SK-N-SH treated with all-trans-retinoic acid at 6 μM for 48 hours (cell line): Measurements from ENCODE around the gene MSI1.

ENCODE experiments used
- ARNTL ChIP-seq: fragments of 450-650 bp; formaldehyde crosslinking; IDR thresholded peaks from 2 replicates; pipeline ENCODE4 v1.5.0; 2020; ENCODE audit warnings: low read depth, mild to moderate bottlenecking, moderate library complexity, borderline replicate concordance
- PATZ1 ChIP-seq: fragments of 250-450 bp; sonication (Bioruptor Pico); IDR thresholded peaks from 2 replicates; pipeline ENCODE4 v1.8.0; 2020; ENCODE audit warnings: mild to moderate bottlenecking, moderate library complexity, borderline replicate concordance
- POU6F1 ChIP-seq: fragments of 250-450 bp; sonication (Bioruptor Pico); IDR thresholded peaks from 2 replicates; pipeline ENCODE4 v1.8.0; 2021; ENCODE audit warnings: low read depth, mild to moderate bottlenecking, moderate library complexity, borderline replicate concordance
- PPARA ChIP-seq: fragments of 250-450 bp; sonication (Bioruptor Pico); IDR thresholded peaks from 2 replicates; pipeline ENCODE4 v1.5.0; 2020; ENCODE audit warnings: mild to moderate bottlenecking, borderline replicate concordance
- ZNF70 ChIP-seq: fragments of 450-650 bp; formaldehyde crosslinking; IDR thresholded peaks from 2 replicates; pipeline ENCODE4 v1.5.0; 2020; ENCODE audit warnings: mild to moderate bottlenecking, moderate library complexity
- ZNF8 ChIP-seq: fragments of 450-650 bp; formaldehyde crosslinking; IDR thresholded peaks from 2 replicates; pipeline ENCODE4 v1.5.0; 2020; ENCODE audit warnings: mild to moderate bottlenecking, moderate library complexity

- TF ChIP-seq PPARA (CRISPR knock-in tag) (no peak), PATZ1 (CRISPR knock-in tag) (no peak), ZNF8 (CRISPR knock-in tag) (no peak), ZNF70 (CRISPR knock-in tag) (no peak), ARNTL (no peak), POU6F1 (CRISPR knock-in tag) (no peak)
Measured at GRCh38 chr12:120404271-120404670, 35.3 kb upstream of the MSI1 start.
